ENCODE data around the gene CADPS2. TPM values are rescaled to one million over a fixed set of nuclear protein-coding genes. Genes with fewer than 3 reads are reported as not detected.

Gene CADPS2
- total RNA-seq, 3 donors from 2014 or later (not counting 1 experiment from before 2014, with no cell fraction given), result not detected

- no peaks in the 10 kb centered on the region for H3K36me3 Mint-ChIP-seq
- 62% methylated on average over 2 of the region's 2 CpGs for WGBS (ENCODE audit: insufficient coverage)
- no peak for DNase-seq
- Histone ChIP-seq H3K27ac (ENCODE audit: low read length) (no peak overlapping the region), H3K9me3 (ENCODE audit: control insufficient read depth, insufficient read depth, low read length) (no peaks in the 10 kb centered on the region), H3K27me3 (ENCODE audit: control insufficient read depth, insufficient read depth, low read length) (no peaks in the 10 kb centered on the region), H3K36me3 (ENCODE audit: control insufficient read depth, insufficient read depth, low read length) (no peaks in the 10 kb centered on the region), H3K4me1 (ENCODE audit: control insufficient read depth, insufficient read depth, low read length) (no peaks in the 10 kb centered on the region), H3K4me3 (ENCODE audit: low read length) (no peak overlapping the region)
- peaks cover 9 to 13% of the 10 kb centered on the region in 2 donors for H3K9me3 Mint-ChIP-seq
- H3K4me3 Mint-ChIP-seq, result no peak overlapping the region
- intact Hi-C loops (cut with micrococcal nuclease), result no loop called here
- TF ChIP-seq CTCF (IDR thresholded peaks at IDR 0.05), result no peak
- H3K27me3 Mint-ChIP-seq (ENCODE audit: low read depth in 2 of 2), result no peaks in the 10 kb centered on the region
- no peak for ATAC-seq
- H3K4me1 Mint-ChIP-seq, result no peaks in the 10 kb centered on the region
- no peak overlapping the region for H3K27ac Mint-ChIP-seq
Measured at GRCh38 chr7:122546496-122546895, 339.8 kb downstream of the CADPS2 start.

DNA sequence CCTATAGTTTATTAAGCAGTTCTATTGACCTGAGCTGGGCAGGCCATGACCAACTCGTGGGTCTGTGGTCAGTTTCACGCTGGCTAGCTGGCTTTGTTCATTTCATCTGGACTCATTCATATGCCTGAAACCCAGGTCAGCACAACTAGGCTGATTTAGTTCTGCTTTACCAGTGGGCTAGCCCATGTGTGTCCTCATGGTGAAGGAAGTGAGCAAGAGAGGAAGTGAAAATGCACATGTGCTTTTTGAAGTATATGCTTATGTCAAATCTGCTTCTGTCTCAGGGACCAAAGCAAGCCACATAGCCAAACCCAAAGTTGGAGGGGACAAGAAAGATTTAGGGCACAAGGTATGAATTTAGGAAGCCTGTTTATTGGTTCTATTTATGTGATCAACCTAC is 341.8 kb downstream of the CADPS2 start:
- ATAC-seq, result no peak
- 41% methylated on average over 2 of the region's 2 CpGs for WGBS (ENCODE audit: insufficient coverage)
- H3K36me3 Mint-ChIP-seq, result no peaks in the 10 kb centered on the region

GRCh38 chr7:122543891-122544290 is 342.4 kb downstream of the CADPS2 start:
- peaks cover 13% of the 10 kb centered on the region in 2 donors for H3K9me3 Mint-ChIP-seq
- no peak overlapping the region for H3K4me3 Mint-ChIP-seq
- ATAC-seq (no peak), DNase-seq (no peak)
- no peaks in the 10 kb centered on the region for H3K36me3 ChIP-seq (ENCODE audit: control insufficient read depth, insufficient read depth, low read length)
- H3K27me3 ChIP-seq (ENCODE audit: control insufficient read depth, insufficient read depth, low read length), result no peaks in the 10 kb centered on the region
- no peak for TF ChIP-seq CTCF (IDR thresholded peaks at IDR 0.05)
- no peaks in the 10 kb centered on the region for H3K9me3 ChIP-seq (ENCODE audit: control insufficient read depth, insufficient read depth, low read length)
- no peaks in the 10 kb centered on the region for H3K36me3 Mint-ChIP-seq
- no peaks in the 10 kb centered on the region for H3K27me3 Mint-ChIP-seq (ENCODE audit: low read depth in 2 of 2)
- no peak overlapping the region for H3K27ac ChIP-seq (ENCODE audit: low read length)
- H3K4me3 ChIP-seq (ENCODE audit: low read length), result no peak overlapping the region
- 100% methylated on average over 2 of the region's 2 CpGs for WGBS (ENCODE audit: insufficient coverage)
- H3K4me1 ChIP-seq (ENCODE audit: control insufficient read depth, insufficient read depth, low read length), result no peaks in the 10 kb centered on the region
- no peak overlapping the region for H3K27ac Mint-ChIP-seq
- no peaks in the 10 kb centered on the region for H3K4me1 Mint-ChIP-seq
- intact Hi-C loops (cut with micrococcal nuclease), result no loop called here

More for the DNA sequence above, 341.8 kb downstream of the CADPS2 start:
- H3K27ac ChIP-seq (ENCODE audit: low read length), result no peak overlapping the region
- H3K27me3 Mint-ChIP-seq (ENCODE audit: low read depth in 2 of 2), result no peaks in the 10 kb centered on the region
- H3K4me1 ChIP-seq (ENCODE audit: control insufficient read depth, insufficient read depth, low read length), result no peaks in the 10 kb centered on the region
- H3K4me3 Mint-ChIP-seq, result no peak overlapping the region
- H3K4me1 Mint-ChIP-seq, result no peaks in the 10 kb centered on the region
- H3K36me3 ChIP-seq (ENCODE audit: control insufficient read depth, insufficient read depth, low read length), result no peaks in the 10 kb centered on the region
- H3K4me3 ChIP-seq (ENCODE audit: low read length), result no peak overlapping the region
- DNase-seq, result no peak
- no peak for TF ChIP-seq CTCF (IDR thresholded peaks at IDR 0.05)
- H3K27me3 ChIP-seq (ENCODE audit: control insufficient read depth, insufficient read depth, low read length), result no peaks in the 10 kb centered on the region
- H3K27ac Mint-ChIP-seq, result no peak overlapping the region
- no peaks in the 10 kb centered on the region for H3K9me3 ChIP-seq (ENCODE audit: control insufficient read depth, insufficient read depth, low read length)
- intact Hi-C loops (cut with micrococcal nuclease), result no loop called here
- peaks cover 13% of the 10 kb centered on the region in 2 donors for H3K9me3 Mint-ChIP-seq

GRCh38 chr7:122543166-122543565 is 343.1 kb downstream of the CADPS2 start:
- no peaks in the 10 kb centered on the region for H3K36me3 ChIP-seq (ENCODE audit: control insufficient read depth, insufficient read depth, low read length)
- ATAC-seq (no peak), DNase-seq (no peak)
- no peak overlapping the region for H3K27ac Mint-ChIP-seq
- TF ChIP-seq CTCF (IDR thresholded peaks at IDR 0.05), result no peak
- H3K9me3 Mint-ChIP-seq, result peaks cover 13 to 16% of the 10 kb centered on the region in 2 donors
- H3K27me3 Mint-ChIP-seq (ENCODE audit: low read depth in 2 of 2), result no peaks in the 10 kb centered on the region
- intact Hi-C loops (cut with micrococcal nuclease), result no loop called here
- no peak overlapping the region for H3K4me3 ChIP-seq (ENCODE audit: low read length)
- H3K4me1 ChIP-seq (ENCODE audit: control insufficient read depth, insufficient read depth, low read length), result no peaks in the 10 kb centered on the region
- no peaks in the 10 kb centered on the region for H3K36me3 Mint-ChIP-seq
- H3K4me3 Mint-ChIP-seq, result no peak overlapping the region
- H3K4me1 Mint-ChIP-seq, result no peaks in the 10 kb centered on the region
- H3K9me3 ChIP-seq (ENCODE audit: control insufficient read depth, insufficient read depth, low read length), result no peaks in the 10 kb centered on the region
- no peaks in the 10 kb centered on the region for H3K27me3 ChIP-seq (ENCODE audit: control insufficient read depth, insufficient read depth, low read length)
- no peak overlapping the region for H3K27ac ChIP-seq (ENCODE audit: low read length)
